Fibroblast of lung (primary cell): ENCODE data around the gene RAP1GAP. TPM values are rescaled to one million over a fixed set of nuclear protein-coding genes. Genes with fewer than 3 reads are reported as not detected.

Experiments
- DNase-seq, 2 donors: peaks; one replicate each; pipeline versions ENCODE4 v3.0.0 to v3.0.0-alpha.2; 2010; ENCODE audit warnings: low read depth in 2 of 2
- H2AFZ ChIP-seq: 2 replicates; pipeline ENCODE4 v1.5.1; 2012; ENCODE audit warnings: low read length, control low read depth, inconsistent platforms
- H3K27ac ChIP-seq: 2 replicates; pipeline ENCODE4 v1.5.1; 2011; ENCODE audit warnings: low read length, control low read depth; ENCODE audit not compliant: insufficient read depth
- H3K27me3 ChIP-seq: 2 replicates; pipeline ENCODE4 v1.5.1; 2011; ENCODE audit warnings: mild to moderate bottlenecking, low read length; ENCODE audit not compliant: control insufficient read depth, insufficient read depth
- H3K36me3 ChIP-seq: 2 replicates; pipeline ENCODE4 v1.5.1; 2011; ENCODE audit warnings: low read length; ENCODE audit not compliant: control insufficient read depth, insufficient read depth
- H3K4me1 ChIP-seq: 2 replicates; pipeline ENCODE4 v1.5.1; 2011; ENCODE audit warnings: low read length; ENCODE audit not compliant: control insufficient read depth, insufficient read depth; ENCODE audit errors: extremely low read depth
- H3K4me2 ChIP-seq: 2 replicates; pipeline ENCODE4 v1.5.1; 2011; ENCODE audit warnings: low read length, control low read depth; ENCODE audit not compliant: insufficient read depth; ENCODE audit errors: extremely low read depth
- H3K4me3 ChIP-seq, 4 experiments: fragments of 200-600 bp in 1 of 4; sonication (generic) in 1 of 4; replicated peaks in 1 of 4; 2 replicates each; pipeline ENCODE4 v1.5.1; 2011 to 2016; ENCODE audit warnings: low read length in 4 of 4, low read depth in 3 of 4, mild to moderate bottlenecking in 3 of 4, control low read depth in 2 of 4, inconsistent platforms in 1 of 4, mixed read lengths in 1 of 4; ENCODE audit not compliant: insufficient read depth in 1 of 4; ENCODE audit errors: control extremely low read depth in 1 of 4
- H3K79me2 ChIP-seq: 2 replicates; pipeline ENCODE4 v1.5.1; 2012; ENCODE audit warnings: mild to moderate bottlenecking, low read length, inconsistent platforms; ENCODE audit not compliant: control insufficient read depth, insufficient read depth
- H3K9ac ChIP-seq: 2 replicates; pipeline ENCODE4 v1.5.1; 2011; ENCODE audit warnings: mild to moderate bottlenecking, low read length, control low read depth; ENCODE audit not compliant: insufficient read depth
- H3K9me3 ChIP-seq: 2 replicates; pipeline ENCODE4 v1.5.1; 2012; ENCODE audit warnings: low read depth, low read length; ENCODE audit not compliant: control insufficient read depth, insufficient read depth
- H4K20me1 ChIP-seq: 2 replicates; pipeline ENCODE4 v1.5.1; 2011; ENCODE audit warnings: low read length; ENCODE audit not compliant: control insufficient read depth, insufficient read depth; ENCODE audit errors: extremely low read depth
- CTCF ChIP-seq, 2 donors: IDR thresholded peaks in 1 of 2; conservative IDR thresholded peaks in 1 of 2; 1 replicate in 1 of 2; 2 replicates in 1 of 2; pipeline ENCODE4 v1.5.1; 2011 to 2012; ENCODE audit warnings: low read length in 2 of 2, control low read depth in 1 of 2, inconsistent platforms in 1 of 2, low read depth in 1 of 2, mild to moderate bottlenecking in 1 of 2
- EZH2 ChIP-seq: IDR thresholded peaks from 2 replicates; pipeline ENCODE4 v1.5.1; 2012; ENCODE audit warnings: low read length, control low read depth, mild to moderate bottlenecking; ENCODE audit errors: missing control alignments
- polyA plus RNA-seq, 2 donors: library from polyadenylated mRNA; depleted of rRNA in 1 of 2; stranded (reverse) in 1 of 2; unstranded in 1 of 2; fragments of >200 nt; gene quantifications; 2 replicates each; pipeline ENCODE4 v1.2.1, GENCODE V29; 2011 to 2012; ENCODE audit warnings: missing spikeins in 1 of 2
- total RNA-seq: library from RNA; depleted of rRNA; stranded (reverse); fragments of >200 nt; gene quantifications from 2 replicates; pipeline ENCODE4 v1.2.1, GENCODE V29; 2014

Gene RAP1GAP
- total and polyA plus RNA-seq, 2 donors (not counting 1 experiment from before 2014, with no cell fraction given), result under 0.01 to 0.05 TPM

GRCh38 chr1:21618561-21619374 lies 50.4 kb downstream of the RAP1GAP start:
- no peak overlapping the region for H3K9ac ChIP-seq
- H3K27ac ChIP-seq, result no peak overlapping the region
- no peak for DNase-seq
- TF ChIP-seq EZH2 (no peak), CTCF (conservative IDR thresholded peaks at IDR 0.05 in 1 of 2, IDR thresholded peaks at IDR 0.05 in 1 of 2; ENCODE audit: low read depth in 1 of 2, low read length in 2 of 2) (no peak)
- H3K79me2 ChIP-seq, result no peaks in the 10 kb centered on the region
- no peak overlapping the region for H3K4me3 ChIP-seq
- H2AFZ ChIP-seq, result no peak overlapping the region
- H3K4me1 ChIP-seq, result no peaks in the 10 kb centered on the region
- H3K27me3 ChIP-seq, result peaks cover 9% of the 10 kb centered on the region
- no peak overlapping the region for H3K4me2 ChIP-seq
- no peaks in the 10 kb centered on the region for H3K9me3 ChIP-seq
- H3K36me3 ChIP-seq, result no peaks in the 10 kb centered on the region
- no peaks in the 10 kb centered on the region for H4K20me1 ChIP-seq

GRCh38 chr1:21618059-21618458 lies 51.1 kb downstream of the RAP1GAP start:
- Histone ChIP-seq H3K4me3 (no peak overlapping the region), H3K4me2 (no peak overlapping the region), H3K79me2 (no peaks in the 10 kb centered on the region), H4K20me1 (no peaks in the 10 kb centered on the region), H3K9me3 (no peaks in the 10 kb centered on the region), H3K27me3 (peaks cover 9% of the 10 kb centered on the region), H3K36me3 (no peaks in the 10 kb centered on the region), H3K4me1 (no peaks in the 10 kb centered on the region), H3K9ac (no peak overlapping the region), H2AFZ (no peak overlapping the region), H3K27ac (no peak overlapping the region)
- DNase-seq, result no peak
- TF ChIP-seq EZH2 (no peak), CTCF (conservative IDR thresholded peaks at IDR 0.05 in 1 of 2, IDR thresholded peaks at IDR 0.05 in 1 of 2; ENCODE audit: low read depth in 1 of 2, low read length in 2 of 2) (no peak)

- Histone ChIP-seq H4K20me1 (no peaks in the 10 kb centered on the region), H3K4me3 (no peak overlapping the region), H3K9me3 (no peaks in the 10 kb centered on the region), H3K79me2 (no peaks in the 10 kb centered on the region), H3K27ac (no peak overlapping the region), H3K4me2 (no peak overlapping the region), H2AFZ (no peak overlapping the region), H3K36me3 (no peaks in the 10 kb centered on the region), H3K9ac (no peak overlapping the region), H3K27me3 (peaks cover 9% of the 10 kb centered on the region), H3K4me1 (no peaks in the 10 kb centered on the region)
- TF ChIP-seq EZH2 (no peak), CTCF (conservative IDR thresholded peaks at IDR 0.05 in 1 of 2, IDR thresholded peaks at IDR 0.05 in 1 of 2; ENCODE audit: low read depth in 1 of 2, low read length in 2 of 2) (no peak)
- DNase-seq, result no peak
Observed at GRCh38 chr1:21617126-21617738, 51.9 kb downstream of the RAP1GAP start.
